ENCODE data around the gene HEY2. TPM values are rescaled to one million over a fixed set of nuclear protein-coding genes. Genes with fewer than 3 reads are reported as not detected.

HEY2 gene
- total and polyA plus RNA-seq, 8 donors = 0.83 to 3.8 (median 1.2) TPM; not detected in 2

DNA sequence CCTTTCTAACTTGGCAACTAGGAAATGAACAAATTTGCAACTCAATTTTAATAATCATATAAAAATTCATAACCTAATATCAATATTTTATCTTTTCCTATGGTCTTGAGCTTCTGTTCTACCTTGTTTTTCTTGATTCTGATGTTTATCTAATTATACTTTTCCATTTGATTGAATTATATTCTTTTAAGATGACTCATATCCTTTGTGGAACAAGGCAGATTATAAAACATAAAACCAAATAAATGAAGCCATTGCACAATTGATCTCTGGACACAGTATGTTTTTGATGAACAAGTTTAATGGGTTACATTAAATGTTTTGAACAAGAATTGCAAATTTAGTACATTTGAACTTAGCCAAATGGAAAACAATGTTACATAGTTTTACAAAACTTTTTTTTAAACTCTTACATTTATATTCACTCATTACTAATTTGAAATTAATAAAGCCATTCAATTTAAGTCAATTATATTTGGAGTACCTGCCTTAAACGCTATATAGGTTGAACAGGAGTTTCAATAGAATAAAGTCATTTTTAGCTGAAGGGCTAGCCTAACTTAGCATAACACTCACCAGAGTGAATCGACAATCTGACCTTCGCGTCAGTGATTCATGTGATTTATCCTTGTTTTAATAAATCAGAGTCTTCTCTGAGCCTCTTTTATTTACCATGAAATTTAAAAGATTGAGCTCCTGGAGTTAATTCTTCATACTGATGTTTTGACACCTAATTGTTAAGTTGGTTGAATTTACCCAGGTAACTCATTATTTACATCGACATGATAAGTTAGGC, 45.1 kb downstream of the HEY2 start:
- intact Hi-C loops (cut with DNase I; ENCODE audit: low total_unique reads) = no loop called here
- no peak for DNase-seq
- TF ChIP-seq EP300 (IDR thresholded peaks at IDR 0.05) = no peak
- TF ChIP-seq POLR2AphosphoS5 (IDR thresholded peaks at IDR 0.05) = no peak
- TF ChIP-seq POLR2A (IDR thresholded peaks at IDR 0.05) = no peak
- TF ChIP-seq, protein P1, sequence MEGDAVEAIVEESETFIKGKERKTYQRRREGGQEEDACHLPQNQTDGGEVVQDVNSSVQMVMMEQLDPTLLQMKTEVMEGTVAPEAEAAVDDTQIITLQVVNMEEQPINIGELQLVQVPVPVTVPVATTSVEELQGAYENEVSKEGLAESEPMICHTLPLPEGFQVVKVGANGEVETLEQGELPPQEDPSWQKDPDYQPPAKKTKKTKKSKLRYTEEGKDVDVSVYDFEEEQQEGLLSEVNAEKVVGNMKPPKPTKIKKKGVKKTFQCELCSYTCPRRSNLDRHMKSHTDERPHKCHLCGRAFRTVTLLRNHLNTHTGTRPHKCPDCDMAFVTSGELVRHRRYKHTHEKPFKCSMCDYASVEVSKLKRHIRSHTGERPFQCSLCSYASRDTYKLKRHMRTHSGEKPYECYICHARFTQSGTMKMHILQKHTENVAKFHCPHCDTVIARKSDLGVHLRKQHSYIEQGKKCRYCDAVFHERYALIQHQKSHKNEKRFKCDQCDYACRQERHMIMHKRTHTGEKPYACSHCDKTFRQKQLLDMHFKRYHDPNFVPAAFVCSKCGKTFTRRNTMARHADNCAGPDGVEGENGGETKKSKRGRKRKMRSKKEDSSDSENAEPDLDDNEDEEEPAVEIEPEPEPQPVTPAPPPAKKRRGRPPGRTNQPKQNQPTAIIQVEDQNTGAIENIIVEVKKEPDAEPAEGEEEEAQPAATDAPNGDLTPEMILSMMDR (IDR thresholded peaks at IDR 0.05) = no peak
- H3K27me3 ChIP-seq = no peaks in the 10 kb centered on the region
- whole genome bisulfite sequencing, 5 donors = 81 to 92% (median 85%) methylated on average over 5 of the region's 5 CpGs
- no peak overlapping the region for H3K4me3 ChIP-seq
- H3K4me1 ChIP-seq = peaks cover 15 to 84% (median 43%) of the 10 kb centered on the region in 4 donors
- no peaks in the 10 kb centered on the region for H3K9me3 ChIP-seq
- peak overlapping the region in 2 of 5 donors; percentile 0 to 41 for H3K27ac ChIP-seq
- H3K36me3 ChIP-seq = peaks cover 0 to 6% (median 0%) of the 10 kb centered on the region in 4 donors

DNA sequence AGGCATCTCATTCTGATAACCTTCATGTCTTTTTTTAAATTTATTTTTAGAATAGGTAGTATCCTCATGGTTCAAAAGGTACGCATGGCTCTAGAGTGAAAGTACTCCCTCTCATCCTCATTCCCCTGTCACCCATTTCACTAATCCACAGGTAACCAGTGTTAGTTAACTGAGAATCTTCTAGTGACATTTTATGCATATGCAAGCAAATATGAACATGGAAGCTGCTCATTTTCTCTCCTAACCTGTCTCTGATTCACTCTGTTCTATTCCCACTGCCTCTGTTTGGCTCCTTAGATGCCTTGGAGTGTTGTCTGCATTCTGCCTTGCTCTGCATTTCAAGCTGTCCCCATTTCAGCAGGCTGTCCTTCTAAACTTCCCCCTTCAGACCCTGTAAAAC, 45.9 kb downstream of the HEY2 start:
- H3K36me3 ChIP-seq = peaks cover 0 to 6% (median 0%) of the 10 kb centered on the region in 4 donors
- peaks cover 9 to 78% (median 36%) of the 10 kb centered on the region in 4 donors for H3K4me1 ChIP-seq
- TF ChIP-seq, protein P1 (IDR thresholded peaks at IDR 0.05) = no peak
- TF ChIP-seq POLR2AphosphoS5 (IDR thresholded peaks at IDR 0.05) = no peak
- no peak for TF ChIP-seq EP300 (IDR thresholded peaks at IDR 0.05)
- no peak for TF ChIP-seq POLR2A (IDR thresholded peaks at IDR 0.05)
- H3K9me3 ChIP-seq = no peaks in the 10 kb centered on the region
- H3K27ac ChIP-seq = no peak overlapping the region
- H3K4me3 ChIP-seq = no peak overlapping the region
- H3K27me3 ChIP-seq = no peaks in the 10 kb centered on the region
- no peak for DNase-seq
- 90 to 97% (median 93%) methylated on average over 1 of the region's 1 CpG for WGBS, 5 donors
- intact Hi-C loops (cut with DNase I; ENCODE audit: low total_unique reads) = no loop called here

DNA sequence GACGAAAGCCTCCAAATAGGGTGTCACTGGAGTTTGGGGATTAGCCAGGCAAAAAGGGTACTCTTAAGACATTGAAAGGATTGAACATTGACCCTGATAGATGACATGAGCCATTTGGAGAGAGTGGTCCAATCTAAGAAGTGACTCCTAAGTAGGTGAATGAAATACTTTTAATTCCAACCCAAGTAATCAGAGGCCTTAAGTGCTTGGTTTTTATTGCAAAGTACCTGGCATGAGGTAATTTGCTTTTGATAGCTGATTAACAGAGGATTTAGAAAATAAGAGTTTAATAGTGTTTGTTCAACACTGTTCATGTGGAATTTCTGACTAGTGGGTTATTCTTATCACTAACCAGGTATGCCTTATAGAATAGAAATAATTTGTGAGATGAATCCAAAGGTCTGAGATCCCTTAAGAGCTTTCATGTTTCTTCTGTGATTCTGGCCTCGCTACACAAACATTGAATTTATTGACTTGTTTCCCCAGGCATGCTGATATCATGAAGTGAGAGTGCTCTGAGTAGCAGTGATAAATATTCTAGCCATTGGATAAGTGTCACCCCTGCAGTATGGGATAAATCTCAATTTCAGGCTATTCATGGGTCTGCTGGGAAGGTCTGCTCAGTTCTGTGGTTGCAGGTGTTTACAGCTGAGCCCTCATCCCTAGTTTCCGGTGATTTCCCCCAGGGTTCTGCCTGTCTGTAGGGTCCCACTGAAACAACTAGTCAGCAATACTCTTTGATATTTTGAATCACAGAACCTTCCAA, 47.9 kb downstream of the HEY2 start:
- no peak overlapping the region for H3K4me3 ChIP-seq
- no peaks in the 10 kb centered on the region for H3K9me3 ChIP-seq
- no peaks in the 10 kb centered on the region for H3K27me3 ChIP-seq
- no peak for TF ChIP-seq EP300 (IDR thresholded peaks at IDR 0.05)
- no peak for TF ChIP-seq POLR2AphosphoS5 (IDR thresholded peaks at IDR 0.05)
- WGBS, 5 donors = 60 to 79% (median 68%) methylated on average over 3 of the region's 3 CpGs
- H3K36me3 ChIP-seq = peaks cover 0 to 6% (median 0%) of the 10 kb centered on the region in 4 donors
- H3K4me1 ChIP-seq = peaks cover 4 to 69% (median 29%) of the 10 kb centered on the region in 4 donors
- intact Hi-C loops (cut with DNase I; ENCODE audit: low total_unique reads) = no loop called here
- DNase-seq = no peak
- no peak overlapping the region for H3K27ac ChIP-seq

DNA sequence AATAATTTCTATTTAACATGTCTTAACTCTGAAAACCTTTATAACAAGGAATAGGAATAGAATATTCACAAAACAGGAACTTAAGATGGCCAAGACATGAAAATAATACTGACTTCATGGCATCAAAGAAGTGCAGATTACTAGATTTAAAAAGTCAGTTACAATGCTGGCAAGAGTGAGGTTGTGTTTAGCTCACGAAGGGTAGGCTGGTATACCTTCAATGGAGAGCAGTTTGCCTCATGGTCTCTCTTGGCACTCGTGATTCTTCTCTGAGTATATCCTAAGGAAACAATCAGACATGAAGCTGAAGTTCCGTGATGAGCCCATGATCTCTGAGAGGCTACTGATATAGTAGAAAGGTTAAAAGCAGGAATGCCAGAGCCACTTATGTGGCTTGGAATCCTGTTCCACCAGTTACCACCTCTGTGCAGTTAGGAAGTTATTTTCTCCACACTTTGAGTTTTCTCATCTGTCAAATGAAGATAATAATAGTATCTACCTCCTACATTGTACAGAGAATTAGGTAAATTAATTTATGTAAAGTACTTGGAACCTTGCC, 48.5 kb downstream of the HEY2 start:
- intact Hi-C loops (cut with DNase I; ENCODE audit: low total_unique reads) = no loop called here
- H3K36me3 ChIP-seq = peaks cover 0 to 6% (median 0%) of the 10 kb centered on the region in 4 donors
- peaks cover 4 to 66% (median 28%) of the 10 kb centered on the region in 4 donors for H3K4me1 ChIP-seq
- no peak overlapping the region for H3K4me3 ChIP-seq
- TF ChIP-seq POLR2A (IDR thresholded peaks at IDR 0.05) = no peak
- no peak for TF ChIP-seq EP300 (IDR thresholded peaks at IDR 0.05)
- no peak for TF ChIP-seq POLR2AphosphoS5 (IDR thresholded peaks at IDR 0.05)
- TF ChIP-seq, protein P1 (IDR thresholded peaks at IDR 0.05) = no peak
- H3K27ac ChIP-seq = no peak overlapping the region
- DNase-seq = no peak
- no peaks in the 10 kb centered on the region for H3K27me3 ChIP-seq
- WGBS, 5 donors = 63 to 80% (median 69%) methylated on average over 3 of the region's 3 CpGs
- no peaks in the 10 kb centered on the region for H3K9me3 ChIP-seq
